ENCODE data around the gene DDX10.

DNA sequence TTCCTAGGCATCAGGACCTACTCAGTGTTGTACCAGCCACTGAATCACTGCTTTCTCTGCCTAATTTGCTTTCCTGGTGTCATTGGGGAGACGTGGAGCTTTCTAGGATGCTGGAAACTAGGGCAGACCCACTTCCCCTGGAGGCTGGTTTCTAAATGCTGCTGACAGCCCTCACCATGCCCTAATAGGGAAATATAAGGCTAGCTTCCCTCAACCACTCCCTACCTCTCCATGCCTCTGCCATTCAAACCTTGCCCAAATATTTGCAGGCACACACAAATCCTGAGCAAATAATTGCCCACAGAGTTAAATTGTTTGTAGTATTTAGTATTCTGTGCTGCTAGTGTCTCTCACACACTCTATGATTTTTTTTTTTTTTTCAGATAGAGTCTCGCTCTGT lies 310.2 kb downstream of the DDX10 start:
- TF ChIP-seq GATA2 (IDR thresholded peaks at IDR 0.05; ENCODE audit: low read depth, low read length) (no peak), GATA3 (IDR thresholded peaks at IDR 0.05; ENCODE audit: low read depth, low read length) (no peak)

All from SH-SY5Y (cell line).